B cell (primary cell): ENCODE results near the gene KCNJ6.

Experiments used
- EZH2 ChIP-seq: IDR thresholded peaks from 2 replicates; pipeline ENCODE4 v1.6.1; 2012; ENCODE audit warnings: borderline replicate concordance, low read depth, mild to moderate bottlenecking, moderate library complexity, low read length; ENCODE audit not compliant: insufficient read depth, poor library complexity, severe bottlenecking
- TF ChIP-seq, protein P1 (sequence below): fragments of 200-600 bp; IDR thresholded peaks from one replicate; pipeline ENCODE4 v1.8.0; 2022; ENCODE audit warnings: antibody characterized with exemption, mild to moderate bottlenecking

DNA sequence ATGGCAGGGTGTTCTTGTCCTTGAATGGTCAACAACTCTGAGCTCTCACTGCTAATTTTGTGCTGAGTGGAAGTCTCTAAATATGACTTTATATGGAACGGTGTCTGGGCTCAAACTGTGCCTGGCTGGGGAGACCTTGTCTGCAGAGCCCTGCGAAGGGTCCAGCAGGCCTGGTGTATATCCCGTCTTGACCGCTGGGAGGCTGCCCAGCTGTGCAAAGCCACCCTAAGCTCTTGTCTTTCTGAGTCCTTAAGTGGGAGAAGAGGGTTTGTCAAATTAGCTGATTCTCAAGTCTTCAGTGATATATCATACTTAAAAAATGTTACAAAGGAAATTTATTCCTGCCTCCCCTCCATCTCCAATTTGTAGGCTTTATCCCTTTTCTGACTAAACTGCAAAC, 198.7 kb downstream of the KCNJ6 start:
- TF ChIP-seq, protein P1, sequence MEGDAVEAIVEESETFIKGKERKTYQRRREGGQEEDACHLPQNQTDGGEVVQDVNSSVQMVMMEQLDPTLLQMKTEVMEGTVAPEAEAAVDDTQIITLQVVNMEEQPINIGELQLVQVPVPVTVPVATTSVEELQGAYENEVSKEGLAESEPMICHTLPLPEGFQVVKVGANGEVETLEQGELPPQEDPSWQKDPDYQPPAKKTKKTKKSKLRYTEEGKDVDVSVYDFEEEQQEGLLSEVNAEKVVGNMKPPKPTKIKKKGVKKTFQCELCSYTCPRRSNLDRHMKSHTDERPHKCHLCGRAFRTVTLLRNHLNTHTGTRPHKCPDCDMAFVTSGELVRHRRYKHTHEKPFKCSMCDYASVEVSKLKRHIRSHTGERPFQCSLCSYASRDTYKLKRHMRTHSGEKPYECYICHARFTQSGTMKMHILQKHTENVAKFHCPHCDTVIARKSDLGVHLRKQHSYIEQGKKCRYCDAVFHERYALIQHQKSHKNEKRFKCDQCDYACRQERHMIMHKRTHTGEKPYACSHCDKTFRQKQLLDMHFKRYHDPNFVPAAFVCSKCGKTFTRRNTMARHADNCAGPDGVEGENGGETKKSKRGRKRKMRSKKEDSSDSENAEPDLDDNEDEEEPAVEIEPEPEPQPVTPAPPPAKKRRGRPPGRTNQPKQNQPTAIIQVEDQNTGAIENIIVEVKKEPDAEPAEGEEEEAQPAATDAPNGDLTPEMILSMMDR, result no peak
- no peak for TF ChIP-seq EZH2
